Ishikawa (cell line): ENCODE data around the gene GRAMD1A.

Experiments used
- CEBPB ChIP-seq: IDR thresholded peaks from 2 replicates; pipeline ENCODE4 v1.6.1; 2012
- CREB1 ChIP-seq: IDR thresholded peaks from 2 replicates; pipeline ENCODE4 v1.6.1; 2012; ENCODE audit warnings: low read depth
- EGR1 ChIP-seq: IDR thresholded peaks from 2 replicates; pipeline ENCODE4 v1.6.1; 2012
- EP300 ChIP-seq: IDR thresholded peaks from 2 replicates; pipeline ENCODE4 v1.6.1; 2012; ENCODE audit warnings: borderline replicate concordance
- FOXM1 ChIP-seq: IDR thresholded peaks from 2 replicates; pipeline ENCODE4 v1.6.1; 2012; ENCODE audit warnings: low read depth, borderline replicate concordance
- NFIC ChIP-seq: IDR thresholded peaks from 2 replicates; pipeline ENCODE4 v1.6.1; 2012
- RAD21 ChIP-seq: IDR thresholded peaks from 2 replicates; pipeline ENCODE4 v1.6.1; 2012; ENCODE audit warnings: low read depth
- REST ChIP-seq: IDR thresholded peaks from 2 replicates; pipeline ENCODE4 v1.6.1; 2012; ENCODE audit warnings: low read depth, mild to moderate bottlenecking
- TAF1 ChIP-seq: IDR thresholded peaks from 2 replicates; pipeline ENCODE4 v1.6.1; 2012; ENCODE audit warnings: low read depth, mild to moderate bottlenecking
- TCF12 ChIP-seq: IDR thresholded peaks from 2 replicates; pipeline ENCODE4 v1.6.1; 2012; ENCODE audit warnings: low read depth
- TEAD4 ChIP-seq: IDR thresholded peaks from 2 replicates; pipeline ENCODE4 v1.6.1; 2012
- YY1 ChIP-seq: IDR thresholded peaks from 2 replicates; pipeline ENCODE4 v1.6.1; 2012; ENCODE audit warnings: low read depth
- ZBTB7A ChIP-seq: IDR thresholded peaks from 2 replicates; pipeline ENCODE4 v1.6.1; 2012; ENCODE audit warnings: low read depth
- TF ChIP-seq, protein P1 (sequence below): IDR thresholded peaks from 2 replicates; pipeline ENCODE4 v1.6.1; 2012
- TF ChIP-seq, protein P2 (sequence below): IDR thresholded peaks from 2 replicates; pipeline ENCODE4 v1.6.1; 2012

Gene GRAMD1A

GRCh38 chr19:35025969-35026368, 25.8 kb downstream of the GRAMD1A start:
- no peak for TF ChIP-seq CEBPB
- TF ChIP-seq FOXM1: no peak
- no peak for TF ChIP-seq EP300
- TF ChIP-seq REST: no peak
- no peak for TF ChIP-seq TCF12
- TF ChIP-seq, protein P1, sequence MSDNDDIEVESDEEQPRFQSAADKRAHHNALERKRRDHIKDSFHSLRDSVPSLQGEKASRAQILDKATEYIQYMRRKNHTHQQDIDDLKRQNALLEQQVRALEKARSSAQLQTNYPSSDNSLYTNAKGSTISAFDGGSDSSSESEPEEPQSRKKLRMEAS: no peak
- TF ChIP-seq ZBTB7A: no peak

DNA sequence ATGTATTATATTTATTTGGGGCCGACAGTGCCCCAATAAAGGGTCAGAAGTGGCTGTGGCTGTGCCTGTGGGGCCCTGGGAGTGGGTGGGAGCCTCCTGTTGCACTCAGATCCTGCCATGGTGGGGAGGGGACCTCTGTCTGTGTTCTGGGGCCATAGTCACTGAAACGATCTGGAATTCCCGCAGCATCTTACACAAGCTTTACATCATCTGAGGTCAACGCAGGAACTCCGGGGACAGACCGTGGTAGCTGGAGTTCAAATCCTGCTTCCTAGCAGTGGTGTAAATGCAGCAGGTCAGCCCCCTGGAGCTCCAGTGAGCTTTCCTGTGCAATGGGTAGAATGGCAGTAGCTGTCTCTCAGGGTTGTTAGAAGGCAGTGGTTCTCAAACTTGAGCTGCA, 26.3 kb downstream of the GRAMD1A start:
- TF ChIP-seq, protein P1: no peak
- TF ChIP-seq CEBPB: no peak
- TF ChIP-seq NFIC: no peak
- TF ChIP-seq TAF1: no peak
- no peak for TF ChIP-seq TEAD4

DNA sequence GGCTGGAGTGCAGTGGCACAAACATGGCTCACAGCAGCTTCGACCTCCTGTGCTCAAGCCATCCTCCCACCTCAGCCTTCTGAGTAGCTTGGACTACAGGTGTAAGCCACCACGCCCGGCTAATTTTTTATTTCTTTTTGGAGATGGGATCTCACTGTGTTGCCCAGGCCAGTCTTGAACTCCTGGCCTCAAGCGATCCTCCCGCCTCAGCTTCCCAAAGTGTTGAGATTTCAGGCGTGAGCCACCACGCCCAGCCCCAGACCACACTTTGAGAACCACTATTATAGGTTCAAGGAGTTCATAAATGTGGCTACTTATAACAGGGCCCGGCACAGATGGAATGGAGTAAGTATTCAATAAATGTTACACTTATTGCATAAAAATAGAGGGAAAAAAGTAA, 26.9 kb downstream of the GRAMD1A start:
- TF ChIP-seq TCF12: no peak
- TF ChIP-seq, protein P2, sequence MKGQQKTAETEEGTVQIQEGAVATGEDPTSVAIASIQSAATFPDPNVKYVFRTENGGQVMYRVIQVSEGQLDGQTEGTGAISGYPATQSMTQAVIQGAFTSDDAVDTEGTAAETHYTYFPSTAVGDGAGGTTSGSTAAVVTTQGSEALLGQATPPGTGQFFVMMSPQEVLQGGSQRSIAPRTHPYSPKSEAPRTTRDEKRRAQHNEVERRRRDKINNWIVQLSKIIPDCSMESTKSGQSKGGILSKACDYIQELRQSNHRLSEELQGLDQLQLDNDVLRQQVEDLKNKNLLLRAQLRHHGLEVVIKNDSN: no peak
- no peak for TF ChIP-seq ZBTB7A
- TF ChIP-seq REST: no peak
- no peak for TF ChIP-seq TAF1
- TF ChIP-seq FOXM1: no peak
- TF ChIP-seq TEAD4: no peak

GRCh38 chr19:35027851-35028599, 27.9 kb downstream of the GRAMD1A start:
- no peak for TF ChIP-seq REST
- 0 out of 2 replicates have a peak, but pooled peaks have one; percentile 13 for TF ChIP-seq NFIC

- TF ChIP-seq RAD21 (no peak), ZBTB7A (no peak), TAF1 (no peak), TEAD4 (no peak), CREB1 (no peak)
Observed at GRCh38 chr19:35029737-35030256, 29.7 kb downstream of the GRAMD1A start.

DNA sequence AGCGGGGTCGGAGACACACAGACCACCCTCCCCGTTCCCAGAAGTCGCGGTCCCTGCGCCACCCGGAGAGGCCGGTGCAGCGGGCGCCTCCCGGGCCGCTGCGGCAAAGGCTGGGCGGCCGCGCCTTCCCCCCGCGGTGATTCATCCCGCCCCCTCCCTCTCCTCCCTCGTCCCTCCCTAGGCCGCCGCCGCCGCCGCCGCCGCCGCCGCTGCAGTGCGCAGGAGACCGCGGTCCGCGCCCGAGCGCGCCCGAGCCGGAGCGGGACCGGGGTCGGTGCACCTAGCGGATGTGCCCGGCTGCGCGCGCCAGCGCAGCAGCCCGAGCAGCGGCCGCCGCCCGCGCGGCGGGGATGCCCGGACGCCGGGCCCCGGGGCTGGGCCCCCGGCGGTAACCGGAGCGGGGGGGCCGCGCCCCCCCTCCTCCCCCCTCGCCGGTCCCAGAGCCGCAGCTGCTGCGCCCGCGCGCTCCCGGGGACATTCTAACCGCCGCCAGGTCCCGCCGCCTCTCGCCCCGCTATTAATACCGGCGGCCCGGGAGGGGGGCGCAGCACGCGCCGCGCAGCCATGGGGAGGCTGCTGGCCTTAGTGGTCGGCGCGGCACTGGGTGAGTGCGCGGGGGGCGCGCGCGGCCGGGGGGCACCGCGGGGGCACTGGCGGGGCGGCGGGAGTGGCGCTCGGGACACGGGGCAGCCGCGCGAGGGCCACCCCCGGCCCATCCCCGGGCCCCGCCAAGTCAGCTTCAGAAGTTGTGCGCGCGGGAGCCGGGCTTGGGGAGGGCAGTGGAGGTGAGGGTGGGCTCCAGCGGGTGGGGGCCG, 30.3 kb downstream of the GRAMD1A start, which contains the start of gene SCN1B:
TSS of gene SCN1B (plus strand) at position 214 of the 815 bp plus-strand sequence. CDS start at position 565, 351 bp downstream.
- no peak for TF ChIP-seq ZBTB7A
- no peak for TF ChIP-seq TCF12
- TF ChIP-seq EGR1: no peak
- TF ChIP-seq, protein P2: no peak
- TF ChIP-seq TEAD4: no peak
- TF ChIP-seq, protein P1: no peak
- no peak for TF ChIP-seq YY1
- no peak for TF ChIP-seq RAD21
- TF ChIP-seq TAF1: no peak
- TF ChIP-seq FOXM1: no peak
- no peak for TF ChIP-seq CEBPB
